Urothelium cell line (cell line): Measurements from ENCODE around the gene NPBWR2.
"Not testable (repeated sequence)": the region's sequence is repeated elsewhere in the genome, so short reads cannot be mapped to it uniquely, and the experiment has no call there.

Source experiments
- DNase-seq: peaks from one replicate; pipeline ENCODE4 v3.0.0; 2011; ENCODE audit warnings: low spot score, mixed read lengths
- FAIRE-seq: peaks from 2 replicates; lab custom pipeline; 2011; peaks lifted over from hg19 to GRCh38; lab: Jason Lieb, UNC

The NPBWR2 gene

DNA sequence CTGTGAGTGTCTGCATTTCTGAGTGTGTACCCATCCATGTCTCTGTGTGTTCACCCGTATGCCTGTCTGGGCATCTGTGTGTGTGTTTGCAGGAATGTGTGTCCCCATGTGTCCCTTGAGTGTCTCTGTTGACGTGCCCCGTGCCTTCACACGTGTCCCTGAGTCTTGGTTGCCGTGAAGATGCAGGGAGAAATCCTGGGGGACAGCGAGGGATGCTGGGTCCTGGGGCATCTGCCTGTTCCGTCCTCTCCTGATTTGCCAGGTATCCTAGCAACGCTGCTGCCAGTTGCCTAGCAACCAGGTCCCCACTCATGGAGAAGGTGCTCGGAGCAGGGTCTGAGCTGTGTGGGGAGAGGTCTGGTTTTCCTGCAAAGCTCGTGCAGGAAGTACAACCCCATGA lies 17.2 kb downstream of the NPBWR2 start:
- no peak for FAIRE-seq
- no peak for DNase-seq

DNA sequence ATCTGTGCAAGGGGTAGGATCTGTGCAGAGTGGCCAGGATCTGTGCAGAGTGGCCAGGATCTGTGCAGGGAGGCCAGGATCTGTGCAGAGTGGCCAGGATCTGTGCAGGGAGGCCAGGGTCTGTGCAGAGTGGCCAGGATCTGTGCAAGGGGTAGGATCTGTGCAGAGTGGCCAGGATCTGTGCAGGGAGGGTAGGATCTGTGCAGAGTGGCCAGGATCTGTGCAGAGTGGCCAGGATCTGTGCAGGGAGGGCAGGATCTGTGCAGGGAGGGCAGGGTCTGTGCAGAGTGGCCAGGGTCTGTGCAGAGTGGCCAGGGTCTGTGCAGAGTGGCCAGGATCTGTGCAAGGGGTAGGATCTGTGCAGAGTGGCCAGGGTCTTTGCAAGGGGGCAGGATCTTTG lies 18.8 kb downstream of the NPBWR2 start:
- peak; percentile 99 for FAIRE-seq
- not testable (repeated sequence) for DNase-seq

DNA sequence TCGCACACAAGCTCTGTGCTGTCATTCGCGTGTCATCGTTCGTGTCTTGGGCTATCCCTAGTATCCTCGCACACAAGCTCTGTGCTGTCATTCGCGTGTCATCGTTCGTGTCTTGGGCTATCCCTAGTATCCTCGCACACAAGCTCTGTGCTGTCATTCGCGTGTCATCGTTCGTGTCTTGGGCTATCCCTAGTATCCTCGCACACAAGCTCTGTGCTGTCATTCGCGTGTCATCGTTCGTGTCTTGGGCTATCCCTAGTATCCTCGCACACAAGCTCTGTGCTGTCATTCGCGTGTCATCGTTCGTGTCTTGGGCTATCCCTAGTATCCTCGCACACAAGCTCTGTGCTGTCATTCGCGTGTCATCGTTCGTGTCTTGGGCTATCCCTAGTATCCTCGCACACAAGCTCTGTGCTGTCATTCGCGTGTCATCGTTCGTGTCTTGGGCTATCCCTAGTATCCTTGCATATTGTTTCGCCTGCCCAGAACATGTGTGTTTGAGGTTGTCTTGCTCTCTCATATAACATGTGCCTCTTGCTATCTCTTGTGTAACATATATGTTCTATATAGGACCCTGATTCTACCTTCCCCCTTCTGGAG lies 20.0 kb downstream of the NPBWR2 start:
- FAIRE-seq, DNase-seq: not testable (repeated sequence)

DNA sequence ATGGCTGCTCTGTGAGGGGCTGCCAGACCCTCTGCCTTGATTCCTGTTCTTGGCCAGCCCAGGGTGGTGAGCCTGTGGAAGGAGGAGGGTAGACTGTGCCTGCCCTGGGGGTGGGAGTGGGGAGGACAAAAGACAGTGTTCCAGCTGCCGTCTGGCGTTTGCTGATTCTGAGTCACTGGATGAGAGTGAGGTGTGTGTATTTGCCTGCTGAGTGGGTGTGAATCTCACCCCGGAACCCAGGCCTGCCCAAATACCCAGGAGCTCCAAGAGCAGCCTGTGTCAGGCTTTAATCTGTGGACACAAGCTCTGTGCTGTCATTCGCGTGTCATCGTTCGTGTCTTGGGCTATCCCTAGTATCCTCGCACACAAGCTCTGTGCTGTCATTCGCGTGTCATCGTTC lies 20.6 kb downstream of the NPBWR2 start:
- DNase-seq (no peak), FAIRE-seq (no peak)

DNA sequence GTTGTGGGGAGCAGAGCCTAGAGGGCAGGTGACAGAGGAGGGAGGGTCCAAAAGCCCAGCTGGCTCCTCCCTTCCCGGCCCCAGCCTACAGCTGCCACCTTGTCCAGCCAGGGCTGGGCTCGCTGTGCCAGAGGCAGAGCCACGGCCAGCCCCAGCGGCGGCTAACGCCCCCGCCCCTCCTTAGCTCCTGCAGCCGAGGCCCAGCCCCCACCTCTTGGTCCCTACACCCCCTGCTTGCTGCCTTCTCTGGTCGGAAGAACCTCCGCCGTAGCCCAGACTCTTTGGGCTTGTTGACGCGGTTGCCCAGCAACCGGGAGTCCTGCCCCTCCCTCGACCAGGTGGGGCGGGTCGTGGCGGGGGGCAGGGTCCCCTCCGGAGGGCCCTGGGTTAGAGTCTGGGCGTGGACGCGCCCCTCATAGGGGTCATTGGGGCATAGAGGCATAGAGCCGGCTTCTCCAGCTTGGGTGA lies 22.6 kb downstream of the NPBWR2 start:
- FAIRE-seq (no peak), DNase-seq (no peak)

DNA sequence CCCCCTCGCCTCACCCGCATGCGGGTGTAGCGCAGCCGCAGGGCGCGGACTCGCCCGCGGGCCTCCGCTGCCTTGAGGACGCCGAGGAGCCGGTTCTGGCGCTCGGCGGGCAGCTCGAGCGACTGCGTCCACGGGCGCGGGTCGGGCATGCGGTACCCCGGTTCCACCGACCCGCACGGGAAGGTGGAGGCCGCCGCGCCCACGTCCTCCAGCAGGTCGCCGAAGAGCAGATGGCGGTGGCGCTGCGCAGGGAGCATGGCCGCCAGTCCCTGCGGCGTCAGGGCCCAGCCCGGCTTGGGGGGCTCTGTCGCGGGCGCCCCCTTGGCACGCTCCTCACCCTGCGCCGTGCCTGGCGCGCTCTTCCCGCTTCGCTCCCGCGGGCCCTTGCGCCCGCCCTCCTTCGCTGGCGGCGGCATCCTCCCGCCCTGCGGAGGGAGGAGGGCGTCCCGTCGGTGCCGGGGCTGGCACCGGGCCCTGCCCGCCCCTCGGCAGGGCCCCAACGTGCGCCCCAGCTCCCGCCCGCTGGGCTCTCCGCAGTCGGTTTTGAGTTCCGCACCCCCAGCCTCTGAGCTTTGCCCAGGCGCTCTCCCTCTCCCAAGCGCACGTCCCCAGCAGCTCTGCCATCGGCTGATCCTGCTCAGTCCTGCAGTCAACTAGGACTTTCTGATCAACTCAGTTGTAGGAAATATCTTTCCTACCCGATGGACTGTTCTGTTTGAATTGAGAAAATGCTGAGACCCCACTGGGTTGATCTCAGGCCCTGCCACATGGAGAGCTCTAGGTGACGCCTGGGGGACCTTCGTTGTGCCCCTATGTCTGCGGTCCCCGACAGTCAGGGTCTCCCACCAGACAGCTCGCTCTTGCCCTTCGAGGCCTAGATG lies 23.3 kb downstream of the NPBWR2 start, which contains the start of gene LKAAEAR1:
TSS of gene LKAAEAR1 (minus strand) at position 595 of the 881 bp plus-strand sequence. CDS start at position 416, 179 bp downstream.
- FAIRE-seq, result no peak
- no peak for DNase-seq

DNA sequence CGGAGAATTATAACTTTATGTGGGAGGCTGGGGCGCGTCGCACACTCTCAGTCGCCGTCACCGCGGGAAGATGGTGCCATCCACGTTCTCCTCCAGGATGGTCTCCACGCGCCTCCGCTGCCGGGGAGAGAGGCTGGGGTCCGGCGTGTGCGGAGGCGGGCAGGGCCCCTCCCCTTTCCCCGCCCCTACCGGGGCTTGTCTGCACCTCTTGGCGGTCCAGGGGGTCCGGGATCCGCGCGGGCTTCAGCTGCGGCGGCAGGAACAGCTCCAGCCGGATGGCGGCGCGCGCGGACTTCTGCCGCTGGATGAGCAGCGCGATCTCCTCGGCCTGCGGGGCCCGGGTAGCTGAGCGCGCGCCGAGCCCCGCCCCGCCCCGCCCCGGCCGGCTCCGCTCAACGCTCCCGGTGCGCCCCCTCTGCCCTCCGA lies 24.0 kb downstream of the NPBWR2 start:
- DNase-seq (peak; percentile 87), FAIRE-seq (no peak)

DNA sequence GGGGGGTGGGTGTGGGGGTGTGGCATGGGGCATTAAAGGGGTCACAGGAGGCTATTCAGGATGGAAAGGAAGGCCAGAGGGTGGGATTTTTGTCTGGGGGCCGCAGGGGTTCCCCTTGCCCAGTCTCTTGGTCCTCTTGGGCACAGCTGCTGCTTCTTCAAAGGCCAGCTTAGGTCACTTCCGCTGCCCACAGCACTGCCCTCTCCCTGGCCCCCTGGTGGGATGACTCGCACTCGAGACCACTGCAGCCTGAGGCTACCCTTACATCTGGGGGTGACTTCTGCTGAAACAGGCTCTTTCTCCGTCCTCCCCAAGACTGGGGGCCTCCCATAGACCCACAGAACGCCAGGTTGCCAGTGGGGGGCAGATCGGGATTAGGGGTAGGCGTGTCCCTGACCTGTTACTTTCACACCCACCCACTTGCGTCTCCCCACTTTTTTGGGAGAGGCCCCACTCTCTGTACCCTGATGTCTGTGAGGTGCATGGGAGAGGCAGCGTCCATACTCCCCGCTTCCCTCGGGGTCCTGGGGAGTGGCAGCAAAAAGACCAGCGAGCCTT lies 24.5 kb downstream of the NPBWR2 start:
- FAIRE-seq (no peak), DNase-seq (no peak)

DNA sequence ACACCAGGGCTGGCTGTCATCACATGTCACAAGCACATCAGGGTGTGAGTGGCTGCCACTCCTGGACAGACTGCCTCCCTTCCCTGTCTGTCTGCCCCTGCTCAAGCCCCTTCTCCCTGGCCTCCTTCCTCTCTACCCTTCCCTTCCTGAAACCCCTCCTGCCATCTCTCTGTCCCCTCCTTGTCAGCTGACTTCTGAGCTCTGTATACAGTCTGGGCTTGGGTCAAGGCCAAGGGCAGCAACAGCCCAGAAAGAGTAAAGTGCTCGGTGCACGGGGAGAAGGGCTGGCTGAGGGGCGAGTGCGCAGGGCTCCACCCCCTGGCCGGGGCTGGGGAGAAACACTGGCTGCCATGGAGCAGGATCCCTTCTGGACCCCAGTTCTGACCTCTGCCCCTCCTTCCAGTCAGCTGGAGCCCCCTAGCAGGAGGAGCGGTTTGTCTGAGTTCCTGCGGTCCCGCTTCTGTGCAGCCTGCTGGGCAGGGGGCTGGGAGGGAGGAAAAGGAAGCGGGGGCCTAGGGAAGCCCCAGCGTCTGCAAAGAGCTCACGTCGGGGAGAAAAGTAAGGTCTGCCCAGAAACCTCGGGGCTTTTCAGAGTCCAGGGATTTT lies 25.1 kb downstream of the NPBWR2 start:
- no peak for FAIRE-seq
- DNase-seq, result no peak

DNA sequence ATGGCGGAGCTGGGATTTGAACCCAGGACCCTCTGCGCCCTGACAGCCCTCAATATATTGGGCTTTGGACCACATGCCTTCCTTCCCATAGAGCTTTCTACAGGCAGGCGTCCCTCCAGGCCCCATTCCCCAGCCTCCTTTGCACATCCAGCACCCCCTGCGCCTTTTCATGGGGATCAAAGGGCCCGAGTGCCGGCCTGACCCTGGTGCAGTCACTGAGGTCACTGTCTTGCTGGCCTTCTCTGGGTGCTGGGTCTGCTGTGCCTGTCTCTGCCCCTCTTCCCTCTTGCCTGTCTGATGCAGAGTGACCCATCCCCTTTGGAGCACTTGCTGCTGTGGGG lies 25.8 kb downstream of the NPBWR2 start:
- FAIRE-seq (no peak), DNase-seq (no peak)

DNA sequence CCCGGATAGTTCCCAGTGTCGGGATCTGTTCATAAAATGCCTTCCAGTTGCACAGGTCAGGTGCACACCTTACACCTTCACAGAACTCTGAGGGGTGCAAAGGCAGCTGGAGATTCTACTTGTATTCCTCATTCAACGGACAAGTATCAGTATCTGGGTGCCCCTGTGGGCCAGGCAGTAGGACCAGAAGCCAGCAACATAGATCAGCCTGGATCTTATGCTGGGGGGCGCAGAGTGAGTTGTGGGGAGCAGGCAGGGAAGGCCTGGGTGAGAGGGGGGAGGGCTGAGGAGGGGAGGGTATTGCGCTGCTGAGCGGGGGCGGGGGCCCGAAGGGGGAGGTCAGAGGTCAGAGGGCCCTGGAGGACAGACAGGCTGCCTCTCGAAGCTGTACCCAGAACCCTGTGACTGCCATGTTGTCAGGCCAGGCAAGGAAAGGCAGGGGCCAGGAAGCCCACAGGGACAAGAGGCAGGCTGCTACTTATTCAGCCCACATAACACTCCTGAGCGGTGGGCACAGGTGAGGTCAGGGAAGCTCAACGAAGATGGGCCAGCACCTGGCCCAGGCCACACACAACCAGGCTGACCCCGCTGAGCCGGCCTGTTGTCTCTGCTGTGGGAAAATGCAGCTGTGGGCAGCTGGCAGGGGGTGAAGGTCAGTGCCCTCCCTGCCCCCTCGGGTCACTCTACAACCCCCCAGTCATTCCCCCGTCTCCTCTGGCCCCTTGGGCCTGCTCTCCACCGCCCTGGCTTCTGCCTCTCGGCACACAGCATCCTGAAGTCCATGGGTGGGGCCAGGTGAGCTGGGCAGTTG lies 26.3 kb downstream of the NPBWR2 start:
- FAIRE-seq (no peak), DNase-seq (no peak)

DNA sequence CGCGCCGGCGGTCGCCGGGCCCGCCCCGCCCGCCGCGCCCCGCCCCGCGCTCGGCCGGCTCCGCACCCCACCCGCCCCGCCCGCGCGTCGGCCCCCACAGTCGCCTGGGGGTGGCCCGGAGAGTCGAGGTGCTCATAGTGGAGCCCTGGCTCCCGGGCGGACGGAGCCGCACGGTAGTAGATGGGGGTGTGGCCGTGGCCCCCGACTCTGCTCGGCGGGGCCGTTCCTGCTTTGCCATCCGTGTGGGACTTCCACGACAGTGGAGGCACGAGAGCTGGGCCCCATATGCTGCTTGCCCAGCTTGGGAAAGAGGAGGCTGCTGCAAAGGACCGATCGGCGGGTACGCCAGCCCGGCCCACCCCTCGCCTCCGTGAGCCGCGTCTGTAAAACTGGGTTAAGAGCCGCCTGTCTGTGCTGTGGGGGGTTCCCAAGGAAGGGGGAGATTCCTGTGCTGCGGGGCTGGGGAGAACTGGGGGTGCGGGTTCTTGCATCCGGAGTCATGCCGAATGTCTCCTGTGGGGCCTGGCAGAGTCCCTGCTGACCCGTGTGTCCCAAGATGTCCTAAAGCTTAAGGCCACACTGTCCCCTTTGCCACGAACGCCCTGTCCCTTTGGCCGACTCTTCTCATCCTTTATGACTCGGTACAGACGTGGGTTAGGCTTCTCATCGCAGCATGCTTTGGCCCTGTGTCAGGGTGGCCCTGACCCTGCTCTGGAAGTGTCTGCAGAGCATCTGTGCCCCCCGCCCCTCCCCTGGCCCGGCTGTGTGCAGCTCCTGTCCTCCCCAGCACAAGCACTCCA lies 27.2 kb downstream of the NPBWR2 start, which contains the start of gene OPRL1:
TSS of gene OPRL1 (plus strand) at position 70 of the 800 bp plus-strand sequence. CDS start 12,639 bp downstream, outside the sequence.
- FAIRE-seq, result no peak

DNA sequence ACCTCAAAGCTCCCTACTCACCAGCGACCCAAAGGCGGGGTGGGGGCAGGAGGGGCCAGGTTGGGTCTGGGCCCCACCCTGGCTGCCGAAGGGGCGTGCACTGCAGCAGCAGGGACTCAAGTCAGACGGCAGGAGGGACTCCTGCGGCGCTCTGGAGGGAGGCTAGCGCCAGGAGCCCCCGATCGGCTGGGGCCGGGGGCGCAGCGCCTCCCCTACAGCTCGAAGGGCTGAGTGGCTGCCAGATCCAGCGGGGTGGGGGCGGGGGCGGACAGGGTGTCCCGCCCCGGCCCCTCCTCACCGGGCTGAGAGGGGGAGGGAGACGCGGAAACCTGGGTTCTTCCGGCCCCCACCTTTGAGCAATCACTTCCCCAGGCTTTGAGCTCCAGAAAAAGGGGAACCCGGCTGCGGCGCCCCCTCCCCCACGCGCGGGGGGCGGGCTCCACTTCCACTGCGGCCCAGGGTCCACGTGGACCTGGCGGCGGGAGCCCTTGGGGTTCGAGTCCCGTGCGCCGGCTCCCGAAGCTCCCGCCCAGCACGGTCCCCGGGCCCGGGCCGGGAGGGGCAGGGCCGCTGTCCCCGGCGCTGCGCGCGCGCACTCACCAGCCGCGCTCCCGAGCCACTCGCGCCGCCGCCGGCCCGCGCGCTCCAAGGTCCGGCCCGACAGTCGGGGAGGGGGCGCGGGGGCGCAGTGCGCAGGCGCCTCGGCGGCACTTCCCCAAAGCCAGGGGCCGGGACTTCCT lies 27.9 kb downstream of the NPBWR2 start, which contains the start of gene RGS19:
TSS of gene RGS19 (minus strand) at position 246 of the 740 bp plus-strand sequence. CDS start 2,632 bp downstream, outside the sequence.
- no peak for FAIRE-seq

More for the DNA sequence above, 27.2 kb downstream of the NPBWR2 start, which contains the start of gene OPRL1:
- no peak for DNase-seq

DNA sequence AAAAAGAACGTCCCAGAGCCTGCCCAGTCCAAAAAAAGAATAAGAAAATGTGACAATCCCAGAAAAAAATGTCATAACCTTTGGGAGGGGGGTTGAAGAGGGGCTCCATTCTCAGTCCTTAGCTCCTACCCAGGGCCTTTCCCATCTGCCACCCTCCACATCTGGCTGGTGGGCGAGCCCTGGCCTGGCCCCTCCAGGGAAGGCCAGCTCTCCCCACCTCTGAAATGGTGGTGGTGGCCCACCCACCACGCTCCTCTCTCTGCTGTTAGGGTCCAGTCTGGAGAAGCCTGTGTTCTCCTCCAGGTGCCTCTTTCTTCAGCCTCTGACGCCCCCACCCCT lies 28.5 kb downstream of the NPBWR2 start:
- DNase-seq, result no peak
- no peak for FAIRE-seq

More for the DNA sequence above, 27.9 kb downstream of the NPBWR2 start, which contains the start of gene RGS19:
- DNase-seq, result peak; percentile 91

DNA sequence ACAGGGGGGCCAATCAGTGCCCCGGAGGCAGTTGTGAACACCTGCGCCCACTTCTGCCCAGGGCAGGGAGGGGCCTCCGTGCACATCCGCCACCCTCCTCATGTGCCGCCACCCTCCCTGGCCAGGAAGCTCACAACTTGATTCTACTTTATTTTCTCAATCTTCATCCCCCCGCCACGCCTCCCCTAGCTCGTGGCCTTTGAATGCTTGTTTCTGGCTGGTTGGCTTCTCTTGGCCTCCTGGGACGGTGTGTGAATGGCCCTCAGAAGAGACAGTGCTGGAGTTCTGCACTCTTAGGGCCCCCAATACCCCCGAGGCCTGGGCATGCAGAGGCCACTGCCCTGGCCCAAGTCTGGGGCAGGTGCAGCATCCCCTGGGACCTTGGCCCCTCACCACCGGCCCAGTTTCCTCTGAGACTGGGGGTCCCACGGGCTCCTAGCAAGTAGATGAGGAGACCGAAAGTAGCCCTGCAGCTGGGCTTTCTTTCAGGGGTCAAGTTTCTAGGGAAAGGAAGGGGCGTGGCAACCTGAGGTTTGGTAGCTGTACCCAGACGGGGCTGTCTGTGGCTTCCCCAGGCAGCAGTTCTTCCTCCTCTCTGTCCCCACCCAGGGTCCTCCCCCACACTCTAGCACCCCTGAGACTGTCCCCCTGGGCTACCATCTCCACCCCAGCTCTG lies 29.4 kb downstream of the NPBWR2 start:
- DNase-seq, result no peak
- FAIRE-seq, result no peak

DNA sequence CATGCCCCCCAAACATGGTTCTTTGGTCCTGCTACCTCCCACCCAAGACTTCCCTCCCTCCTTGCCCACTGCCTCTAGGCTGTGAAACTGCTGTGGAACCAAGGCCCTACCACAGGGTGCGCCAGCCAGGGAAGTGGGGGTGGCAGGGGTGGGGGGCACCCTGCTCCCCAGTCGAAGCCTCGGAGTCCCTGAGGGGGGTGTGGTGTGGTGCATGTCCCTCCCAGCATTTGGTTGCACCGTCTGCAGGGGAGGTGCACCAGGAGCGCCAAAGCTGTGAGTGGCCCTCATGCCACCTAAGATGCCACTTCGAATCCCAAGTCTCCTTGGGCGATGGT lies 29.9 kb downstream of the NPBWR2 start:
- FAIRE-seq, result no peak
- no peak for DNase-seq

DNA sequence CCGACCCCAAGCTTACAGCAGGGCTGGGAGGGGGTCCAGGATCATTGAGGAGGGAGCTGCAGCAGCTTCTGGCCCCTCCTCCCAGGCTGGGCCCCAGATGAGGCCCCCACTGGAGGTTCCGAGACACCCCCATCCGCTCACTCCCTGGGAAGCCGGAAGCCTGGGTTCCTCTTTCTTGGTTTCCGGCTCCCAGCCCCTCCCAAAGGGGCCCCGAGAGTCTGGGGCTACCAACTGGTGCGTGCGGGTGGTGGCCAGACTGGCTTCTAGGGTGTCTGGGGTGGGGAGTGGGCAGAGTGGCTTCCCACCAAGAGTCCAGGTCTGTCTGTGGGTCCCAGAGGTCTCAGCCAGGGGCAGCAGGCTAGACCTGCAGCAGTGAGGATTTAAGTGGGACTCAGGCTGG lies 30.3 kb downstream of the NPBWR2 start:
- DNase-seq, result no peak

More for the DNA sequence above, 30.3 kb downstream of the NPBWR2 start:
- no peak for FAIRE-seq
